Measurements from ENCODE around the gene EFEMP2.

The EFEMP2 gene

DNA sequence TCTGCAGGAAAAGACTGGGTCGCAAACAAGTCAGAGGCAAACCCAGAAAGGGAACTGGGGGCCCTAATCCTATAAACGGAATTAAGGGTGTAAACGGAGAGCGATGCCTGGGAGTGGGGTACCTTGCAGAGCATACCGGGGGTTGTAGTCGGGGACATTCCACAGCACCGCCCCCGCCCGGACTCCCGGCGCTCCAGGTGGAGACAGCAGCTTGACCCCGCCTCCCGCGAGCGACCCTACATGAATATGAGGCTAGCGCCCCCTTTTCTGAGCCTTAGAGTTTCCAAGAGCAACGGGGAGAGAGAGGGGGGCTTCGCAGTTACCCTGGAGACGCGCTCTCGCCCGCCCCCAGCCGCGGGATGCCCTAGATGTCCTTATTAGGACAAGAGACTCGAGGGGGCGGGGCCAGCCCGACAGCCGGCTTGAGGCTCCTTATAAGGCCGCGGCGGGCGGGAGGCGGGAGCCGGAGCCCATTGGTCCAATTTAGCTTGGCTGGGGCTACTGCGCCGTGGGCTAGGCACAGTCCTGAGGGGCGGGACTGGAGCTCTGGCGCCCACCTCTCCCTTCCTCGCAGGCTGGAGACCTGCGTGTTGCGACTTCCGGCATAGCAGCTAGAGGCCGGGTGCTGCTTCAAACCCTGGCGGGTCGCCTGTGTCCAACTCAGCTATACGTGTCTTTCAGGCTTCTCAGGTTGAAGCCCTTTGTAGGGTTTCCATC, 13.3 kb downstream of the EFEMP2 start:
- peak; percentile 92 for DNase-seq (ENCODE audit: low read depth)
- peak; percentile 3 for TF ChIP-seq CTCF (conservative IDR thresholded peaks at IDR 0.05; ENCODE audit: low read depth, low read length)
- peak overlapping the region; percentile 90 for H3K4me3 ChIP-seq (ENCODE audit: low read length)

GRCh38 chr11:65858681-65859087, 13.9 kb downstream of the EFEMP2 start:
- TF ChIP-seq CTCF (conservative IDR thresholded peaks at IDR 0.05; ENCODE audit: low read depth, low read length) = no peak
- no peak for DNase-seq (ENCODE audit: low read depth)
- peak overlapping the region; percentile 58 for H3K4me3 ChIP-seq (ENCODE audit: low read length)

GRCh38 chr11:65857853-65858680, 14.5 kb downstream of the EFEMP2 start, which contains the start of gene CFL1:
TSS of gene CFL1 (minus strand) at chr11:65858180. CDS start at chr11:65858099, 81 bp downstream.
- peak; percentile 90 for DNase-seq (ENCODE audit: low read depth)
- TF ChIP-seq CTCF (conservative IDR thresholded peaks at IDR 0.05; ENCODE audit: low read depth, low read length) = no peak

DNA sequence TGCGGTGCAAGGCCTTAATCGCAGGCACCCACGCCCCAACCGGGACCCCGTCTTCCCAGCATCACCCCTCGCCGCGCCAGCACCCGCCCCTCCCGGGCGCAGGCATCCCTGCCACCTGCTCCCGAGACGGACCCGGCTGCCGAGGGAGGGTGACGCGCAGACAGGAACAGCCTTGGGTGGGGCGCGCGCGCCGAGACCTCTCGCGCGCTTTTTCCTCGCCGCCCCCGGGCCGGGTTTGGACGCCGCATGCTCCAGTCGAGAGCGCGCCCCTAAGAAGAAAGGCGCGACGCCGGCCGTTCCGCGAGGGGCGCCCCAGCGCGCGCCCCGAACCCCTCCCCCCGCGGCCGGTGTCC, 15.1 kb downstream of the EFEMP2 start:
- TF ChIP-seq CTCF (conservative IDR thresholded peaks at IDR 0.05; ENCODE audit: low read depth, low read length) = no peak
- peak overlapping the region; percentile 96 for H3K4me3 ChIP-seq (ENCODE audit: low read length)
- no peak for DNase-seq (ENCODE audit: low read depth)

More at GRCh38 chr11:65857853-65858680, 14.5 kb downstream of the EFEMP2 start, which contains the start of gene CFL1:
- peak within 1 kb of the TSS; percentile 96 for H3K4me3 ChIP-seq (ENCODE audit: low read length)

GRCh38 chr11:65856689-65857499, 15.7 kb downstream of the EFEMP2 start:
- TF ChIP-seq CTCF (conservative IDR thresholded peaks at IDR 0.05; ENCODE audit: low read depth, low read length) = no peak
- no peak for DNase-seq (ENCODE audit: low read depth)
- H3K4me3 ChIP-seq (ENCODE audit: low read length) = peak overlapping the region; percentile 96

DNA sequence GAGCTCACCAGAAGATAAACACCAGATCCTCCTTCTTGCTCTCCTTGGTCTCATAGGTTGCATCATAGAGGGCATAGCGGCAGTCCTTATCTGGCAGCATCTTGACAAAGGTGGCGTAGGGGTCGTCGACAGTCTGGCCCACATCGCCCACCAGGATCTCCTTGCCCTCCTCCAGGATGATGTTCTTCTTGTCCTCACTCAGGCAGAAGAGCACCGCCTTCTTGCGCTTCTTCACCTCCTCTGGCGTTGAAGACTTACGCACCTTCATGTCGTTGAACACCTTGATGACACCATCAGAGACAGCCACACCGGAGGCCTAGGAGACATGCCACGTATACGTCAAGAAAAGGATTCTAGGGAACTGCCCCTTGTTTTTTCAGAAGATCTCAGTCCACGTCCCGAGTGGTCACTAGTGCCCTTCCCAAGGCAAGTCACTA, 16.7 kb downstream of the EFEMP2 start:
- H3K4me3 ChIP-seq (ENCODE audit: low read length) = peak overlapping the region; percentile 96
- TF ChIP-seq CTCF (conservative IDR thresholded peaks at IDR 0.05; ENCODE audit: low read depth, low read length) = no peak

More for the DNA sequence above, 16.7 kb downstream of the EFEMP2 start:
- DNase-seq (ENCODE audit: low read depth) = no peak

Measured in retinal pigment epithelial cell (primary cell).